GM19193 (cell line): ENCODE data around the gene TLR9.

Source experiments
- POLR2A ChIP-seq: IDR thresholded peaks from 4 replicates; pipeline ENCODE4 v1.6.1; 2011; ENCODE audit not compliant: insufficient read depth, insufficient read length; ENCODE audit errors: extremely low read depth

TLR9 gene

DNA sequence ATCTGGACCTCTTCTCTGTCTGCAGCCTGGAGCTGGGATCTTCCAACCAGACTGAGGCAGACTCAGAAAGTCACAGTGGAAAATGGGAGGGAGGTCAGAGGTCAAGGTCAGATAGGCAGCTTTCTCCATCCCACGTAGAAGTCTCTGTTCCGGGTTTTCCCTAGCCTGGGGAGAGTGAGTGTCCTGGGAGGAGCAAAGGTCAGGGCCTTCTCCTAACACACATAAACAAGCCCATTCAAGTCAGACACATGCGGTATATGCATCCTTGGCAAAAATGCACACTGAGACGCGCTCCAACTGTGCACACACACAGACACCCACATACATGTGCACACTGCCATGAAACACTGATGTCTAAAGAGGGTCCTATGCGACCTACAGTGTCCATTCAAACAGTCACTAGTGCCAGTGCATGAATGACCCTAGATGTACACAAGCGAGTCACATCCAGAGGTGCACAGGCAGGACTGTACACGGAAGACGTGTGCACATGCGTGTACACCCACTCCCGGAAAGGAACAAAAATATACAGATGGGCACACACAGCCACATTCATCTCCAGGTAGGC, 12.8 kb upstream of the TLR9 start:
- TF ChIP-seq POLR2A: no peak

GRCh38 chr3:52237657-52238172, 12.3 kb upstream of the TLR9 start:
- no peak for TF ChIP-seq POLR2A

DNA sequence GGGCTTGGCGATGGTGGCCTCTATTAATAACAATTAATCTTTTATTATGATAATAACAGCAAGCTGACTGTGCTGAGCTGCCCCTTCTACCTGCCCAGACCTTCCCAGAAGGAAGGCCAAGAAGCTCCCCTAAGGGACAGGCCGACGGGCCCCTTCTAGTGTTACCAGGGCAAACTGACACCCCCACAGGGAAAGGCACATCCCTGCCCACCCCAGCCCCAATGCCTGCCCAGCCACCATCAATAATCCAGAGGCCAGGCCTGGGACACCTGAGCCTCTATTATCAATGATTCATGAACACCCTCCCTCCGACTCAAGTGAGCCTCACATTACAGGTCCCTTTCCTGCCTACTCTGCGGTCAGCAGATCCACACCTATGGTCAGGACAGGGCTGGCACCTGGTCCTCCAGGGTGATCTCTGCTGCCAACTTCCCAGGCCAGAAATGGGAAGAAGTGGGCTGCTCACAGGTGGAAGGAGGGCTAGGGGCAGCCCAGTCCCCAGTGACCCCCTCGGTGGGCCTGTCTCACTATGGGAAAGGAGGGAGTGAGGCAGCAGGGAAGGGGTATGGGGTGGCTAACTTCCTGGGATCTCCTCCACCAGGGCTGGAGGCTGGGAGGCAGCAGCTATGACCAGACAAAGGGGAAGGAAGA, 11.7 kb upstream of the TLR9 start:
- TF ChIP-seq POLR2A: no peak

- TF ChIP-seq POLR2A: no peak
Observed at GRCh38 chr3:52236424-52236886, 11.0 kb upstream of the TLR9 start.

DNA sequence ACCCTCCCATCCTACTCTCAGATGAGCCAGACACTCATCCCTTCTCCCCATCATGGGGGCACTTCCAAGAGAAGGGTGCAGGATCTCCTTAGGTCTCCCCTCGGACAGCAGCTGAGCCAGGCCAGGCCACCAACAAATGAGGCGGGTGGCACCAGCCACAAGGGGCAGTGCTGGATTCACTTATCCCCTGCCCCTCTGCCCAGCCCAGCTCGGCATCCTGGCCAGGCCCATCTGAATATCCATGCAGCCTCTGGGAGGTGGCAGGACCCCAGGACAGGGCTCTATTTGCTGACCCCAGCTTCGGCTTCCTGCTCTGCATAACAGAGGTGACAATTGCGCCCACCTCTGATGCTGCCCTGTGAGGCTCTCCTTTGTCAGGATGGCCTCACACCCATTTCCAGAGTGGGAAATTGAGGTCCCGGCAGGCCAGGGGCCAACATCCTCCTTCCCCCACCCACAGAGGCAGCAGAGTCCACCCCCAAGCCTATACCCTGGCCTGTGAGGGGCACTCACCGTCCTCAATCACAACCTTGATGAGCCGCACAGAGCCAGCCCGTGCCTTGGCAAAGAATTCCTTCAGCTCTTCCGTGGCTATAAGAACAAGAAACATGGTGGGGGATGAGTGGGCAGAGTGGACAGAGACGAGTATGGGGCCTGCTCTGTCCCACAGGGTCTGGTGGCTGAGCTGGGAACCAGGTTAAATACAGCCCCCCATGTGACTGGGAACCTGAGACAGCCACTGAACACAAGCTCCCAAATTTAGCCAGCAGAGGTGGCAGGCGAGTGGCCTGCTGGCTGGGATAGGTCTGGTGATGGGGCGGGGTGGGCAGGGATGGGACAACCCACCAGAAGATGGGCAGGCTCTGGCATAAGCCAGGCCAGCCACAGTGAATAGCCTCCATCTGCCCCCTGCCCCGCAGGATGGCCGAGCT, 9.3 kb upstream of the TLR9 start:
- no peak for TF ChIP-seq POLR2A

DNA sequence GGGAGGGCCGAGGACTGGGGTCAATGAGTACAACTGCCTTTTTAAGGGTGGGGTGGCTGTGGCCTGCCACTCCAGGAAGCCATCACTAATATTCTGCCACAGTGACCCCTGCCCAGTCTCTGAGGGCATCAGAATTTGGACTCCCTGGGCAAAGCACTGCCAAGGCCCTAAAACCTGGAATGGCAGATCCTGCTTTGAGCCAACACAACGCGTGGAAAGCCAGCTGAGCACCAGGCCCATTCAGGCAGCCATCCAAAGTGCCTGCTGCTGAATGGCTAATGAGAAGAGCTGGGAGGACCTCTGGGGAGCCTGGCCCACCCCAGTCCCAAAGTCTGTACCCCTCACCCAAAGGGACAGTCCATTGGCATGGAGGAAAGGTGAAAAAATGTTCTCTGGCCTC, 8.5 kb upstream of the TLR9 start:
- no peak for TF ChIP-seq POLR2A

- no peak for TF ChIP-seq POLR2A
Observed at GRCh38 chr3:52233108-52233591, 7.7 kb upstream of the TLR9 start.

DNA sequence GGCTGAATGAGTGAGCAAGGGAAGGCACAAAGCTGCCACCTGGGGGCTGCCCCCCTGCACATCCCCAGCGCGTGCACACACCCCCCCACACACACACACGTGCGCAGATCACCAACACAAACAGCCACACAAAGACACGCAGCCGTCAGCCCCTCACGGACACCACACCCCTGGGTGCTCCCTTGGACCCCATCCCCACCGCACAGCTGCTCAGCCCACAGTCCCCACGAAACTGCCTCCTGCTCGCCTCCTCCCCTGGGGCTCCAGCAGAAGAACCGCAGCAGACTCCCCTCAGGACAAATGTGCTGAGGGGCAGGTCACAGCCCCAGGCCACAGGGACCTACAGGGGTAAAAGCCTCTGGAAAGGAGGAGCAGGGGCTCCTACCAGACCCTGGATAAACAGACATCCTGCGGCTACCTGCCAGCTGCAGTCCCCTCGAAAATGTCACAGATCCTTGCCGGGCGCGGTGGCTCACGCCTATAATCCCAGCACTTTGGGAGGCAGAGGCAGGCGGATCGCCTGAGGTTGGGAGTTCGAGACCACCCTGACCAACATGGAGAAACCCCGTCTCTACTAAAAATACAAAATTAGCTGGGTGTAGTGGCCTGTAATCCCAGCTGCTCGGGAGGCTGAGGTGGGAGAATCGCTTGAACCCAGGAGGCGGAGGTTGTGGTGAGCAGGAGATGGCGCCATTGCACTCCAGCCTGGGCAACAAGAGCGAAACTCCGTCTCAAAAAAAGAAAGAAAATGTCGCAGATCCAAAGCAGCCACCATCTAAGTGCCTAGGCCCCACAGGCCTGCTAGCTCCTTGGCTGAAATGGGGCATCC, 7.0 kb upstream of the TLR9 start:
- no peak for TF ChIP-seq POLR2A

DNA sequence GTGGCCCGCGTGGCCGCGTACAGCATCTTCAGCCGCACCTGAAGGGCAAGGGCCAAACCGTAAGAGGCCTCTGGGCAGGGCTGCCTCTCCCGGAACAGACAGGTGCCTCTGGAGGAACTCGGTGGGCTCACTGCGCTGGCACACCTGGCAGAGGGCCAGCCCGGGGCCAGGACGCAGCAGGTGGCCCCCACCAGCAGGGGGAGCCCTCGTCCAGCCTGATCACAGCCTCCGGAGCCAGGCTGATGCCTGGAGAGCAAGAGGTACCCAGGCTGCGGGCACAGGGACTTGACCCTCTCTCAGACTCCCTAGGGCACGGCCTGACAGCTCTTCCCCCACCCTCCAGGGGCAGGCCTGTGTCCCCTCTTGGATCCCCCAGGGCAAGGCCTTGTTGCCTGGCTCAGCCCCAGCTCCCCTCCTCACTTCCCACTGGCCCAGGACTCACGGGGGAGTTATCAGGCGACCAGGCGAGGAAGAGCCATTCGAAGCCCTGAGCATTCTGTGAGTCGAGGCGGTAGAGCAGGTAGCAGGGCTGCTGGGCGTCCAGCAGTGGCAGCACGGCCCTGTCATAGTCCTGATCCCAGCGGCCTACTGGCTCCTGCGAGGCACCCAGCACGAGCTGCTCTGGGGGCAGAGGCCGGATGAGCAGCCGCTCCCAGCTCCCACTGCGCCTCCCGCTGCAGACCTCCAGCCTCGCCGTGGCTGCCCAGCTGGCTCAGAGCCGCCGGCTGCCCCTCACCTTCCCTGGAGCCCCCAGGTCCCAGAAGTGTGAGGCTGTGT, 6.2 kb upstream of the TLR9 start:
- no peak for TF ChIP-seq POLR2A

GRCh38 chr3:52230889-52231499, 5.5 kb upstream of the TLR9 start:
- no peak for TF ChIP-seq POLR2A

GRCh38 chr3:52230461-52230860, 5.0 kb upstream of the TLR9 start:
- TF ChIP-seq POLR2A: no peak

DNA sequence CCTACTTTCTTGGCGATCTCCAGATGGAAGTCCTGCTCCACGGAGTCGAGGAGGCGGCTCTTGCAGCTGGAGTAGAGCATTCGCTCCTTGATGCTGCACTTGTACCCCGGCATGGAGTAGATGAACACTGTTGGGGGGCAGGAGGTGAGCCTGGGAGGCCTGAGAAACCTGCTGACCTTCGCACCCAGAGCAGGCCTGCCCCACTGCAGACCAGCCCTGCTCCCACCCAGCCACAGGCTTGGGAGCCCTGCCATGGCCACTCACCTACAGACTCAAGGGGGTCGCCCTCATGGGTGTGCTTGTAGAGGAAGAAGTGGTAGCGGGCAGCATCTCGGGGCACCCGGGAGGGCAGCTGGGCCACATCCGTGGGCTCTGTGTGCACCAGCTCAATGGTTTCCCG, 4.2 kb upstream of the TLR9 start:
- no peak for TF ChIP-seq POLR2A

GRCh38 chr3:52228751-52229291, 3.4 kb upstream of the TLR9 start:
- TF ChIP-seq POLR2A: no peak
